Measurements from ENCODE around the gene ARRB2.

DNA sequence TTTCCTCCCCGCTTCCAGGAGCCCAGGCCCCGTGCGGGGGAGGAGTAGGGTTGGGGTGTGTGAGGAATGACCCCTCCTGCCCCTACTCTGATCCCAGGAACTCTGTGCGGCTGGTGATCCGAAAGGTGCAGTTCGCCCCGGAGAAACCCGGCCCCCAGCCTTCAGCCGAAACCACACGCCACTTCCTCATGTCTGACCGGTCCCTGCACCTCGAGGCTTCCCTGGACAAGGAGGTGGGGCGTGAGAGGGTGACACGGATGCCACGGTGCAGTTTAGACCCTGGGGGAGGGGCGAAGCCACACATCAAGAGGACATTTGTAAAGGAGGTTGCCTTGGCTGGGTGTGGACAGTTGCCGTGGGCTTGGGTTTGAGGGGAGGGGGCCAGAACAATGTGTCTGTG is 7.4 kb downstream of the ARRB2 start:
- TF ChIP-seq POLR2A (IDR thresholded peaks at IDR 0.05) (no peak), CTCF (IDR thresholded peaks at IDR 0.05) (no peak), POLR2AphosphoS5 (IDR thresholded peaks at IDR 0.05) (no peak), EP300 (IDR thresholded peaks at IDR 0.05) (no peak)
